ENCODE data around the gene GRB10.

Gene GRB10

GRCh38 chr7:50782375-50783208 is at the start of gene GRB10:
Gene GRB10, minus strand, starts transcription at chr7:50782896. Its CDS starts 50,574 bp downstream, at chr7:50732322.
- no peaks in the 10 kb centered on the region for H3K36me3 Mint-ChIP-seq (ENCODE audit: low read depth)
- no peak within 1 kb of the TSS for H3K27ac Mint-ChIP-seq
- peaks cover 51% of the 10 kb centered on the region for H3K27me3 Mint-ChIP-seq (ENCODE audit: low read depth)
- DNase-seq (ENCODE audit: low spot score): no peak
- H3K9me3 Mint-ChIP-seq: no peaks in the 10 kb centered on the region
- peaks cover 11% of the 10 kb centered on the region for H3K4me1 Mint-ChIP-seq (ENCODE audit: low read depth)
- peak within 1 kb of the TSS; percentile 67 for H3K4me3 Mint-ChIP-seq

DNA sequence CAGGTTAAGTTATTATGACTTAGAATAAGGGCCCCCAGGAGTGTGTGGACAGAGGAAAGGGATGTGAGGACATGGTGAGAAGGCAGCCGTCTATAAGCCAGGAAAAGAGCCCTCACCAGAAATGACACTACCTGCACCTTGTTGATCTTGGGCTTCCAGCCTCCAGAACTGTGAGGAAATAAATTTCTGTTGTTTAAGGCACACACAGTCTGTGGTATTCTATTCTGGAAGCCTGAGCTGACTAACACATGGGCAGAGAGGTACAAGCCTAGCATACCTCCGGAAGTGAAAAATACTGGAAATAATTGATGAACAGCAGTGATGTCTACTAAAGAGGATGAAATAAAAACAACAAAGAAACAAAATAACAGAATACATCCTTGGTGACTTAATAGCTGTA is 46.1 kb upstream of the GRB10 start:
- H3K36me3 Mint-ChIP-seq (ENCODE audit: low read depth): no peaks in the 10 kb centered on the region
- H3K4me3 Mint-ChIP-seq: no peak overlapping the region
- H3K27me3 Mint-ChIP-seq (ENCODE audit: low read depth): peaks cover 9% of the 10 kb centered on the region
- no peak for DNase-seq (ENCODE audit: low spot score)
- no peak overlapping the region for H3K27ac Mint-ChIP-seq
- H3K9me3 Mint-ChIP-seq: peaks cover 7% of the 10 kb centered on the region
- H3K4me1 Mint-ChIP-seq (ENCODE audit: low read depth): peaks cover 42% of the 10 kb centered on the region

GRCh38 chr7:50828116-50828515 is 45.4 kb upstream of the GRB10 start:
- H3K27ac Mint-ChIP-seq: no peak overlapping the region
- no peak for DNase-seq (ENCODE audit: low spot score)
- H3K4me1 Mint-ChIP-seq (ENCODE audit: low read depth): peaks cover 36% of the 10 kb centered on the region
- H3K27me3 Mint-ChIP-seq (ENCODE audit: low read depth): peaks cover 9% of the 10 kb centered on the region
- no peak overlapping the region for H3K4me3 Mint-ChIP-seq
- peaks cover 7% of the 10 kb centered on the region for H3K9me3 Mint-ChIP-seq
- no peaks in the 10 kb centered on the region for H3K36me3 Mint-ChIP-seq (ENCODE audit: low read depth)

- Mint-ChIP-seq H3K27ac (peak overlapping the region; percentile 20), H3K9me3 (peaks cover 7% of the 10 kb centered on the region), H3K4me3 (no peak overlapping the region), H3K36me3 (ENCODE audit: low read depth) (no peaks in the 10 kb centered on the region), H3K4me1 (ENCODE audit: low read depth) (peaks cover 28% of the 10 kb centered on the region), H3K27me3 (ENCODE audit: low read depth) (peaks cover 8% of the 10 kb centered on the region)
- no peak for DNase-seq (ENCODE audit: low spot score)
Measured at GRCh38 chr7:50827281-50827680, 44.6 kb upstream of the GRB10 start.

DNA sequence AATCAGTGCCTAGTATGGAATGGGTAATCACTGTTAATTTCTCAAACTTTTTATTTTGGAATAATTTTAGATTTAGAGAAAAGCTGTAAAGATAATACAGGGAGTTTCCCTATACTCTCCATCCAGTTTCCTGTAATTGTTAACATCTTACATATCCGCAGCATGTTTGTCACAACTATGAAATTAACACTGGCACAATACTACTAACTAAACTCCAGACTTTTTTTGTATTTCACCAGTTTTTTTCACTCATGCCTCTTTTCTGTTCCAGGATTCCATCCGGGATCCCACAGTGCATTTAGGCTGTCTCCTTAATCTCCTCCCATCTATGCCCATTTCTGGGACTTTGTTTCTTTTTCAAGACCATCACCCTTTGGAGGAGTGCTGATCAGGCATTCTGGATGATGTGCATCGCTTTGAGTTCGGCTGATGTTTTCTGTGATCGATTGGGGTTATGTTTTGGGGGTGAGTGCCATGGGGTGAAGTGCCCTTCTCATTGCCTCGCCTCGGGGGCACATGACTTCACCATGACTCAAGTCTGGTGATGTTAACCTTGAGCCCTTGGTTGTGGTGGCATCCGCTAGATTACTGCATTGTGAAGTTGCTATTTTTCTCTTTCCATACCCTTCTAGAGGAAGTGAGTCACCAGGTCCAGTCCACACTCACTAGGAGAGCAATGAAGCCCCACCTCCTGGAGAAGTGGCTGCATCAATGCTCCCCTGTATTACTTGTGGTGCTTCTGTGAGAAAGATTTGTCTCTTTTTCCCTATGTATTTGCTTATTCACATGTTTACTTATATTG is 43.9 kb upstream of the GRB10 start:
- H3K4me1 Mint-ChIP-seq (ENCODE audit: low read depth): peaks cover 24% of the 10 kb centered on the region

GRCh38 chr7:50825465-50825864 is 42.8 kb upstream of the GRB10 start:
- Mint-ChIP-seq H3K4me1 (ENCODE audit: low read depth) (peaks cover 22% of the 10 kb centered on the region), H3K9me3 (no peaks in the 10 kb centered on the region), H3K36me3 (ENCODE audit: low read depth) (no peaks in the 10 kb centered on the region), H3K4me3 (no peak overlapping the region), H3K27me3 (ENCODE audit: low read depth) (peaks cover 24% of the 10 kb centered on the region), H3K27ac (no peak overlapping the region)
- DNase-seq (ENCODE audit: low spot score): no peak

More for the DNA sequence above, 43.9 kb upstream of the GRB10 start:
- H3K27ac Mint-ChIP-seq: peak overlapping the region; percentile 58
- H3K9me3 Mint-ChIP-seq: peaks cover 7% of the 10 kb centered on the region
- H3K36me3 Mint-ChIP-seq (ENCODE audit: low read depth): no peaks in the 10 kb centered on the region
- peak overlapping the region; percentile 33 for H3K4me3 Mint-ChIP-seq
- peak; percentile 71 for DNase-seq (ENCODE audit: low spot score)
- peaks cover 14% of the 10 kb centered on the region for H3K27me3 Mint-ChIP-seq (ENCODE audit: low read depth)

- no peak overlapping the region for H3K27ac Mint-ChIP-seq
- DNase-seq (ENCODE audit: low spot score): no peak
- no peaks in the 10 kb centered on the region for H3K36me3 Mint-ChIP-seq (ENCODE audit: low read depth)
- peaks cover 22% of the 10 kb centered on the region for H3K4me1 Mint-ChIP-seq (ENCODE audit: low read depth)
- peaks cover 23% of the 10 kb centered on the region for H3K27me3 Mint-ChIP-seq (ENCODE audit: low read depth)
- H3K9me3 Mint-ChIP-seq: no peaks in the 10 kb centered on the region
- H3K4me3 Mint-ChIP-seq: no peak overlapping the region
Measured at GRCh38 chr7:50824882-50825281, 42.2 kb upstream of the GRB10 start.

DNA sequence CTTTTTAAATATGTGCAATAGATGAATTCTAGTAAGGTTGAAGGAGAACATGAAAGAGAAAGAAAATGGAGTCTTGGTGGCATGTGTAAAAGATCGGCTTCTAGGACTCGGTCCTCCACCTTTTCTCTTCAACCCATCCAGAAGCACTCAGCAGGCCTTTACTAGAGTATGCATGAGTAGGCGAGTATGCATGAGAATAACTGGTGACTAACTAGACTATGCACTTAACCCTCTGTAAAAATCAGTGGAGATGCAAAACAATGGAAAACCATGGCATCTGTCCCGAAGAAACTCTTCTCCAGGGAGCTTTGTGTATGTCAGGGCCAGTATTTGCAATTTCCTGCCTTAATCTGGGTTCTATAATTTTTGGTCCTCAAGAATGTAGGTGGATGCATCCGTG is 40.0 kb upstream of the GRB10 start:
- Mint-ChIP-seq H3K27ac (no peak overlapping the region), H3K36me3 (ENCODE audit: low read depth) (no peaks in the 10 kb centered on the region), H3K4me3 (no peak overlapping the region), H3K27me3 (ENCODE audit: low read depth) (peaks cover 32% of the 10 kb centered on the region), H3K4me1 (ENCODE audit: low read depth) (peaks cover 13% of the 10 kb centered on the region), H3K9me3 (no peaks in the 10 kb centered on the region)
- DNase-seq (ENCODE audit: low spot score): no peak

GRCh38 chr7:50822110-50822509 is 39.4 kb upstream of the GRB10 start:
- H3K4me1 Mint-ChIP-seq (ENCODE audit: low read depth): peaks cover 7% of the 10 kb centered on the region
- no peak overlapping the region for H3K4me3 Mint-ChIP-seq
- H3K27me3 Mint-ChIP-seq (ENCODE audit: low read depth): peaks cover 32% of the 10 kb centered on the region
- DNase-seq (ENCODE audit: low spot score): no peak
- no peaks in the 10 kb centered on the region for H3K36me3 Mint-ChIP-seq (ENCODE audit: low read depth)
- H3K27ac Mint-ChIP-seq: no peak overlapping the region
- H3K9me3 Mint-ChIP-seq: no peaks in the 10 kb centered on the region

DNA sequence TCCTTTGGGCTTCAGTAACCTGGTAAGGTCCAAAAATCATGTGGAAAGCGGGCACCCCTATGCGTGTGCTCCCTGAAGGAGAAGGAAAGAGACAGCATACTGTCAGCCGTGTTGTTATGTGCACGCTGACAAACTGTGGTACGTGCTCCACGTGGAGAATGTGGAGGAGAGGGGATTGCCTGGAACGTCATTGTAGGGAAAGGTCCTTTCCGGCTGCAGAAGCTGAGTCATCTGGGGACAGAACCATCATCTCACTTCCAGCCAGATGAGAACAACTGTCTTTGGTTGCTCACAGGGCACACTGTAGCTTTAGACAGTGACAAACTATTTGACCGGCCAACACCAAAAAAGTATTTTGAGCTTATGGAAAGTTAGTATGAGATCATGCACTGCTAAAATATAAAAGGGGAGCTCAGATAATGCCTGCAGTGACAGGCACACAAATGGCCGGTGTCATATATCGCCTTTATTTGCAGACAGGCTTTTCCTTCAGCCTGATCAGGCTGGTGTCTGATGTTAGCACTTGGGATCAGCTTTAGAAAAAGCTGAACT is 38.8 kb upstream of the GRB10 start:
- Mint-ChIP-seq H3K36me3 (ENCODE audit: low read depth) (no peaks in the 10 kb centered on the region), H3K9me3 (no peaks in the 10 kb centered on the region), H3K4me1 (ENCODE audit: low read depth) (peaks cover 2% of the 10 kb centered on the region), H3K4me3 (no peak overlapping the region), H3K27me3 (ENCODE audit: low read depth) (peaks cover 37% of the 10 kb centered on the region), H3K27ac (no peak overlapping the region)
- no peak for DNase-seq (ENCODE audit: low spot score)

DNA sequence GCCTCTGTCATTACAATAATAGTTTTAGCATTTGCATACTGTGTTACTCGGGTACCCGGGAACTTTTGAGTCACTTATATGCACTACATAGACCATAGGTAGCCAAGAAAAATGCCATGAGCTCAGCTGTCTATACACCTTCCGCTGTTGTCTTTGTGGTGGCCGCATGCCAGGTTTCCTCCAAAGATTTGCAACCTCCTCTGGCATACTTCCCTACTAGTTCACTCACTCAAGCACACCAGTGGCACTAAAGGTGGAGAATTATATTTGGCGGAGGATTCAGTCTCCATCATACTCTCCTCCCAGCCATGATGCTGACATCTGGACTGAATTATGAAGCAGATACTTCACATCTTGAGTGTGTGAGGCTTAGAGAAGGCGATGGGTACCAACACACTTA is 35.6 kb upstream of the GRB10 start:
- DNase-seq (ENCODE audit: low spot score): no peak
- H3K4me3 Mint-ChIP-seq: no peak overlapping the region
- H3K4me1 Mint-ChIP-seq (ENCODE audit: low read depth): no peaks in the 10 kb centered on the region
- no peaks in the 10 kb centered on the region for H3K36me3 Mint-ChIP-seq (ENCODE audit: low read depth)
- H3K27ac Mint-ChIP-seq: no peak overlapping the region
- H3K27me3 Mint-ChIP-seq (ENCODE audit: low read depth): peaks cover 41% of the 10 kb centered on the region
- no peaks in the 10 kb centered on the region for H3K9me3 Mint-ChIP-seq

DNA sequence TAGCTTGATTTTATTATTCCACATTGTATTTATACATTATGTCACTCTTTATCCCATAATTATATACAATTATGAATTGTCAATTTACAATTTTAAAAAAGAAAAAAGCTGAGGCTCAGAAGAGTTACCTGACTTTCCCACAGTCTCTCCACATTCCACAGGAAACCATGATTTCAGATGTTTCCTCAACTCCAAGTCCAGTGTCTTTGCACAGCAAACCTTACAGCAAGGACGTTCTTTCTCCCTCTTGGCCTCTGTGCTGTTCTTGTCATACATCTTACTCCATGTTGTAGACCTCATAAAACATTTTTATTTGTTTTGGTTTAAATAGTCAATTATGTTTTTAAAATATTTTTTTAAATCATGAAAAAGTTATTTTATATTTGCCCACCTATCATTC is 34.9 kb upstream of the GRB10 start:
- no peaks in the 10 kb centered on the region for H3K9me3 Mint-ChIP-seq
- no peaks in the 10 kb centered on the region for H3K4me1 Mint-ChIP-seq (ENCODE audit: low read depth)
- H3K36me3 Mint-ChIP-seq (ENCODE audit: low read depth): no peaks in the 10 kb centered on the region
- no peak overlapping the region for H3K4me3 Mint-ChIP-seq
- H3K27me3 Mint-ChIP-seq (ENCODE audit: low read depth): peaks cover 40% of the 10 kb centered on the region
- no peak for DNase-seq (ENCODE audit: low spot score)
- H3K27ac Mint-ChIP-seq: no peak overlapping the region

- H3K9me3 Mint-ChIP-seq: no peaks in the 10 kb centered on the region
- H3K27me3 Mint-ChIP-seq (ENCODE audit: low read depth): peaks cover 26% of the 10 kb centered on the region
- no peak overlapping the region for H3K4me3 Mint-ChIP-seq
- no peak overlapping the region for H3K27ac Mint-ChIP-seq
- H3K4me1 Mint-ChIP-seq (ENCODE audit: low read depth): no peaks in the 10 kb centered on the region
- H3K36me3 Mint-ChIP-seq (ENCODE audit: low read depth): no peaks in the 10 kb centered on the region
- DNase-seq (ENCODE audit: low spot score): no peak
Measured at GRCh38 chr7:50815138-50815537, 32.4 kb upstream of the GRB10 start.

GRCh38 chr7:50814166-50814565 is 31.5 kb upstream of the GRB10 start:
- H3K9me3 Mint-ChIP-seq: no peaks in the 10 kb centered on the region
- no peak for DNase-seq (ENCODE audit: low spot score)
- H3K4me1 Mint-ChIP-seq (ENCODE audit: low read depth): no peaks in the 10 kb centered on the region
- no peaks in the 10 kb centered on the region for H3K36me3 Mint-ChIP-seq (ENCODE audit: low read depth)
- peaks cover 26% of the 10 kb centered on the region for H3K27me3 Mint-ChIP-seq (ENCODE audit: low read depth)
- H3K27ac Mint-ChIP-seq: no peak overlapping the region
- no peak overlapping the region for H3K4me3 Mint-ChIP-seq

Data from T-helper 2 cell treated with Interferon-gamma antibody and Interleukin-4, amounts not matched to agents 5 μg/mL and 100 μg/mL, for 36 hours (primary cell).